ENCODE measurements around the gene VAV1. TPM values are rescaled to one million over a fixed set of nuclear protein-coding genes. Genes with fewer than 3 reads are reported as not detected.

VAV1 gene
- total and polyA plus RNA-seq, 2 of the 13 experiments (the other 11 are each of a cell fraction or from before 2014, with no cell fraction given), result not detected

GRCh38 chr19:6736169-6736916, 36.2 kb upstream of the VAV1 start (continued):
- no peak for TF ChIP-seq ZNF777 (CRISPR knock-in tag; IDR thresholded peaks at IDR 0.05)
- no peak for TF ChIP-seq ZNF746 (CRISPR knock-in tag; IDR thresholded peaks at IDR 0.05)
- TF ChIP-seq ZFP82 (CRISPR knock-in tag; IDR thresholded peaks at IDR 0.05; ENCODE audit: borderline replicate concordance), result no peak
- TF ChIP-seq NR2C2 (CRISPR knock-in tag; IDR thresholded peaks at IDR 0.05; ENCODE audit: borderline replicate concordance), result no peak
- TF ChIP-seq, protein P1, sequence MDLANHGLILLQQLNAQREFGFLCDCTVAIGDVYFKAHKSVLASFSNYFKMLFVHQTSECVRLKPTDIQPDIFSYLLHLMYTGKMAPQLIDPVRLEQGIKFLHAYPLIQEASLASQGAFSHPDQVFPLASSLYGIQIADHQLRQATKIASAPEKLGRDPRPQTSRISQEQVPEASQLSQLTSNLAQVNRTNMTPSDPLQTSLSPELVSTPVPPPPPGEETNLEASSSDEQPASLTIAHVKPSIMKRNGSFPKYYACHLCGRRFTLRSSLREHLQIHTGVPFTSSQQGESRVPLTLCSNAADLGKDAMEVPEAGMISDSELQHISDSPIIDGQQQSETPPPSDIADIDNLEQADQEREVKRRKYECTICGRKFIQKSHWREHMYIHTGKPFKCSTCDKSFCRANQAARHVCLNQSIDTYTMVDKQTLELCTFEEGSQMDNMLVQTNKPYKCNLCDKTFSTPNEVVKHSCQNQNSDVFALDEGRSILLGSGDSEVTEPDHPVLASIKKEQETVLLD (CRISPR knock-in tag; IDR thresholded peaks at IDR 0.05; ENCODE audit: low read depth), result no peak
- no peak for TF ChIP-seq ZZZ3 (CRISPR knock-in tag; IDR thresholded peaks at IDR 0.05; ENCODE audit: borderline replicate concordance)
- TF ChIP-seq KLF16 (CRISPR knock-in tag; IDR thresholded peaks at IDR 0.05), result no peak
- no peak; the same call in 1 of the 2 replicates for TF ChIP-seq ZNF12 (CRISPR knock-in tag; IDR thresholded peaks at IDR 0.05)
- TF ChIP-seq BHLHE40 (IDR thresholded peaks at IDR 0.05; ENCODE audit: low read length), result no peak
- TF ChIP-seq SP2 (CRISPR knock-in tag; IDR thresholded peaks at IDR 0.05), result no peak
- no peak for TF ChIP-seq ARNT2 (CRISPR knock-in tag; IDR thresholded peaks at IDR 0.05; ENCODE audit: low read depth)
- TF ChIP-seq ZNF136 (CRISPR knock-in tag; IDR thresholded peaks at IDR 0.05; ENCODE audit: low read depth), result no peak
- TF ChIP-seq, protein P2, sequence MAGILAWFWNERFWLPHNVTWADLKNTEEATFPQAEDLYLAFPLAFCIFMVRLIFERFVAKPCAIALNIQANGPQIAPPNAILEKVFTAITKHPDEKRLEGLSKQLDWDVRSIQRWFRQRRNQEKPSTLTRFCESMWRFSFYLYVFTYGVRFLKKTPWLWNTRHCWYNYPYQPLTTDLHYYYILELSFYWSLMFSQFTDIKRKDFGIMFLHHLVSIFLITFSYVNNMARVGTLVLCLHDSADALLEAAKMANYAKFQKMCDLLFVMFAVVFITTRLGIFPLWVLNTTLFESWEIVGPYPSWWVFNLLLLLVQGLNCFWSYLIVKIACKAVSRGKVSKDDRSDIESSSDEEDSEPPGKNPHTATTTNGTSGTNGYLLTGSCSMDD (CRISPR knock-in tag; IDR thresholded peaks at IDR 0.05), result no peak
- no peak for TF ChIP-seq ZNF484 (CRISPR knock-in tag; IDR thresholded peaks at IDR 0.05; ENCODE audit: borderline replicate concordance, low read depth)
- no peak for TF ChIP-seq EEA1 (CRISPR knock-in tag; IDR thresholded peaks at IDR 0.05; ENCODE audit: borderline replicate concordance)
- TF ChIP-seq ZNF652 (CRISPR knock-in tag; IDR thresholded peaks at IDR 0.05; ENCODE audit: borderline replicate concordance, low read depth), result no peak
- no peak for TF ChIP-seq ZNF713 (CRISPR knock-in tag; IDR thresholded peaks at IDR 0.05)
- no peak for TF ChIP-seq SP1 (IDR thresholded peaks at IDR 0.05)
- TF ChIP-seq SP1 (CRISPR knock-in tag; IDR thresholded peaks at IDR 0.05), result no peak
- TF ChIP-seq KAT2B (IDR thresholded peaks at IDR 0.05; ENCODE audit: borderline replicate concordance, low read depth, low read length), result no peak
- TF ChIP-seq SMYD3 (CRISPR knock-in tag; IDR thresholded peaks at IDR 0.05), result no peak
- TF ChIP-seq IRF2 (CRISPR knock-in tag; IDR thresholded peaks at IDR 0.05), result no peak
- no peak for TF ChIP-seq ZSCAN9 (CRISPR knock-in tag; IDR thresholded peaks at IDR 0.05; ENCODE audit: borderline replicate concordance)
- no peak for TF ChIP-seq PHF21A (CRISPR knock-in tag; IDR thresholded peaks at IDR 0.05)
- no peak for TF ChIP-seq GTF2F1 (IDR thresholded peaks at IDR 0.05; ENCODE audit: low read length)
- TF ChIP-seq ZNF232 (CRISPR knock-in tag; IDR thresholded peaks at IDR 0.05; ENCODE audit: borderline replicate concordance), result no peak
- TF ChIP-seq, protein P3, sequence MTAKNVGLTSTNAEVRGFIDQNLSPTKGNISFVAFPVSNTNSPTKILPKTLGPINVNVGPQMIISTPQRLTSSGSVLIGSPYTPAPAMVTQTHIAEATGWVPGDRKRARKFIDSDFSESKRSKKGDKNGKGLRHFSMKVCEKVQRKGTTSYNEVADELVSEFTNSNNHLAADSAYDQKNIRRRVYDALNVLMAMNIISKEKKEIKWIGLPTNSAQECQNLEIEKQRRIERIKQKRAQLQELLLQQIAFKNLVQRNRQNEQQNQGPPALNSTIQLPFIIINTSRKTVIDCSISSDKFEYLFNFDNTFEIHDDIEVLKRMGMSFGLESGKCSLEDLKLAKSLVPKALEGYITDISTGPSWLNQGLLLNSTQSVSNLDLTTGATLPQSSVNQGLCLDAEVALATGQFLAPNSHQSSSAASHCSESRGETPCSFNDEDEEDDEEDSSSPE (CRISPR knock-in tag; IDR thresholded peaks at IDR 0.05), result no peak
- no peak for TF ChIP-seq ADNP (CRISPR knock-in tag; IDR thresholded peaks at IDR 0.05)
- TF ChIP-seq RARG (CRISPR knock-in tag; IDR thresholded peaks at IDR 0.05; ENCODE audit: low read depth), result no peak
- TF ChIP-seq ZNF558 (CRISPR knock-in tag; IDR thresholded peaks at IDR 0.05; ENCODE audit: borderline replicate concordance), result no peak
- peak; percentile 83 for TF ChIP-seq STAG1 (CRISPR knock-in tag; IDR thresholded peaks at IDR 0.05)
